Psoas muscle (tissue), 8 donors: ENCODE results near the gene COG3. TPM values are rescaled to one million over a fixed set of nuclear protein-coding genes. Genes with fewer than 3 reads are reported as not detected.
A peak's percentile ranks its signal among the peaks of the same experiment; 100 is the strongest.

Experiments
- ATAC-seq, 4 donors: fragments of 200-7000 bp; cut with Tn5 transposase; one replicate each; pipeline ENCODE4 v1.9.1; 2020; ENCODE audit warnings: moderate library complexity in 3 of 4, mild to moderate bottlenecking in 2 of 4
- DNase-seq, 2 donors: peaks; one replicate each; pipeline ENCODE4 v3.0.0-alpha.2; 2020
- H3K27ac ChIP-seq: fragments of 200-600 bp; one replicate; pipeline ENCODE4 v1.8.0; 2022
- H3K27me3 ChIP-seq, 3 donors: fragments of 200-600 bp in 1 of 3; one replicate each; pipeline versions ENCODE4 v1.6.1 to v1.8.0; 2013 to 2022; ENCODE audit warnings: low read length in 2 of 3, mild to moderate bottlenecking in 2 of 3, moderate library complexity in 1 of 3; ENCODE audit not compliant: insufficient read depth in 3 of 3
- H3K36me3 ChIP-seq, 2 donors: fragments of 200-600 bp in 1 of 2; one replicate each; pipeline versions ENCODE4 v1.6.1 to v1.8.0; 2013 to 2022; ENCODE audit warnings: low read depth in 1 of 2, mild to moderate bottlenecking in 1 of 2, moderate library complexity in 1 of 2; ENCODE audit not compliant: insufficient read depth in 1 of 2
- H3K4me1 ChIP-seq: fragments of 200-600 bp; one replicate; pipeline ENCODE4 v1.8.0; 2022
- H3K4me3 ChIP-seq: fragments of 200-600 bp; one replicate; pipeline ENCODE4 v1.8.0; 2022; ENCODE audit warnings: mild to moderate bottlenecking
- H3K9me3 ChIP-seq: fragments of 200-600 bp; one replicate; pipeline ENCODE4 v1.8.0; 2022
- CTCF ChIP-seq: fragments of 200-600 bp; IDR thresholded peaks from one replicate; pipeline ENCODE4 v1.8.0; 2022; ENCODE audit warnings: antibody characterized with exemption
- WGBS, 3 donors: extraction: QIAGEN DNeasy Blood & Tissue Kit; methylation state at CpG; one replicate each; pipeline versions ENCODE4 v1.1.6 to v1.1.7; 2013; 5-methylcytosine and 5-hydroxymethylcytosine counted together
- intact Hi-C, 2 donors: fragments of 100-400 bp; cut with DNase I; formaldehyde crosslinking; loops; one replicate each; pipeline versions ENCODE4 v1.11.0 to v1.14.2; 2022
- long read RNA-seq, 2 donors: library from polyadenylated mRNA; unstranded; transcript quantifications; one replicate each; pipeline ENCODE4 v2.0.0, GENCODE V29; 2021
- polyA plus RNA-seq, 3 donors: library from polyadenylated mRNA; stranded (reverse); fragments of 200-250 nt; gene quantifications; one replicate each; pipeline ENCODE4 v1.2.3, GENCODE V29; 2013
- total RNA-seq, 4 donors: library from RNA; stranded (reverse); fragmentation: NEBNext Ultra II Directional in 2 of 4; extraction: Animal tissue kit (Norgen Biotek cat#: 25700) in 2 of 4; gene quantifications; one replicate each; pipeline versions ENCODE4 v1.2.1 to v1.2.4, GENCODE V29; 2021 to 2023
- donor health status: healthy with polysubstance abuse.
- donor health status: DM: no; HTN: no; CAD: no; lungs with moderate emphysema.
- donor health status: Bipolar disorder and iron deficiency.
- donor health status: healthy.
- donor health status: DM: yes; HTN: yes; CAD: no.
- donor health status: DM: no; HTN: no; CAD: no.
- donor health status: DM: no; HTN: no; CAD: no.
- donor health status: DM: yes; HTN: yes; CAD: no.

Gene COG3
- total RNA-seq (10 to 100 TPM; 10.1 to 18.5 (median 13.8) TPM), polyA plus RNA-seq (10 to 100 TPM in 2 of 3 donors, 1 to 10 TPM in 1; 7.5 to 19.1 (median 13.2) TPM)
- long read RNA-seq, donor 1, full-length matches to known transcripts = 4 of 7 reads
- long read RNA-seq, donor 1, partial matches to known transcripts = 2 of 7 reads
- long read RNA-seq, donor 1, other reads (novel, unspliced or antisense) = 1 of 7 reads
- long read RNA-seq, donor 2, full-length matches to known transcripts = 12 of 23 reads
- long read RNA-seq, donor 2, partial matches to known transcripts = 5 of 23 reads
- long read RNA-seq, donor 2, other reads (novel, unspliced or antisense) = 6 of 23 reads

GRCh38 chr13:45464687-45465453, at the start of gene COG3:
TSS of gene COG3 (plus strand) at chr13:45464939. CDS start at chr13:45465037, 98 bp downstream.
- H3K27ac ChIP-seq = peak within 1 kb of the TSS; percentile 96
- DNase-seq (peak; percentile 95 to 97), ATAC-seq (peak; percentile 97 to 99 (median 98))
- H3K27me3 ChIP-seq = no peaks in the 10 kb centered on the region
- peaks cover 45% of the 10 kb centered on the region for H3K4me1 ChIP-seq
- H3K4me3 ChIP-seq = peak within 1 kb of the TSS; percentile 92
- intact Hi-C loops = loop anchor here in 1 of 2 donors (2.0 to 5.0 kb wide), 2 partner anchors 48 to 94 kb away; partner anchors contain the start of gene SLC25A30
- 0 to 1% (median 1%) methylated on average over 55 to 63 of the region's 63 CpGs for WGBS, 3 donors
- no peaks in the 10 kb centered on the region for H3K9me3 ChIP-seq
- TF ChIP-seq CTCF = peak; percentile 32
- H3K36me3 ChIP-seq = no peaks in the 10 kb centered on the region

- Histone ChIP-seq H3K36me3 (peaks cover 0 to 11% of the 10 kb centered on the region in 2 donors), H3K4me3 (peak overlapping the region; percentile 58), H3K9me3 (no peaks in the 10 kb centered on the region), H3K4me1 (peaks cover 55% of the 10 kb centered on the region), H3K27ac (peak overlapping the region; percentile 84), H3K27me3 (no peaks in the 10 kb centered on the region)
- TF ChIP-seq CTCF = no peak
- DNase-seq (no peak), ATAC-seq (no peak)
- 49 to 60% (median 50%) methylated on average over 1 of the region's 1 CpG for WGBS, 3 donors
- intact Hi-C loops = loop anchor here in 1 of 2 donors (5.0 kb wide), 1 partner anchor 47 kb away; the partner anchor contains the start of gene COG3
Observed at GRCh38 chr13:45415112-45415511, 49.6 kb upstream of the COG3 start.

- H3K27ac ChIP-seq = peak overlapping the region; percentile 84
Observed at GRCh38 chr13:45416516-45417128, 48.1 kb upstream of the COG3 start.

More at GRCh38 chr13:45416516-45417128, 48.1 kb upstream of the COG3 start:
- peaks cover 46% of the 10 kb centered on the region for H3K4me1 ChIP-seq
- 35 to 47% (median 40%) methylated on average over 10 of the region's 10 CpGs for WGBS, 3 donors
- intact Hi-C loops = loop anchor here in 1 of 2 donors (5.0 kb wide), 1 partner anchor 46 kb away; the partner anchor contains the start of gene COG3
- no peaks in the 10 kb centered on the region for H3K9me3 ChIP-seq
- no peak for TF ChIP-seq CTCF
- H3K4me3 ChIP-seq = peak overlapping the region; percentile 72
- H3K36me3 ChIP-seq = no peaks in the 10 kb centered on the region
- DNase-seq = no peak
- H3K27me3 ChIP-seq = no peaks in the 10 kb centered on the region
- ATAC-seq = no peak
